Rectal smooth muscle tissue (tissue), 1 donor: ENCODE data around the gene WNK4.

Experiments
- H3K27ac ChIP-seq: one replicate; pipeline ENCODE4 v1.7.0; 2013; ENCODE audit warnings: low read depth, low read length, inconsistent platforms
- H3K27me3 ChIP-seq: one replicate; pipeline ENCODE4 v1.7.0; 2013; ENCODE audit warnings: low read length; ENCODE audit not compliant: control insufficient read depth, insufficient read depth
- H3K36me3 ChIP-seq: one replicate; pipeline ENCODE4 v1.7.0; 2013; ENCODE audit warnings: low read length; ENCODE audit not compliant: control insufficient read depth, insufficient read depth
- H3K4me1 ChIP-seq: one replicate; pipeline ENCODE4 v1.7.0; 2013; ENCODE audit warnings: low read length; ENCODE audit not compliant: control insufficient read depth, insufficient read depth
- H3K4me3 ChIP-seq: one replicate; pipeline ENCODE4 v1.7.0; 2013; ENCODE audit warnings: low read length
- H3K9ac ChIP-seq: one replicate; pipeline ENCODE4 v1.7.0; 2013; ENCODE audit warnings: low read length

Gene WNK4

GRCh38 chr17:42775534-42776098 lies 4.8 kb upstream of the WNK4 start:
- H3K27ac ChIP-seq = no peak overlapping the region
- no peaks in the 10 kb centered on the region for H3K27me3 ChIP-seq
- H3K9ac ChIP-seq = no peak overlapping the region
- peaks cover 19% of the 10 kb centered on the region for H3K36me3 ChIP-seq
- H3K4me1 ChIP-seq = peaks cover 4% of the 10 kb centered on the region
- no peak overlapping the region for H3K4me3 ChIP-seq

- H3K36me3 ChIP-seq = peaks cover 19% of the 10 kb centered on the region
- no peak overlapping the region for H3K9ac ChIP-seq
- peaks cover 16% of the 10 kb centered on the region for H3K27me3 ChIP-seq
- peaks cover 4% of the 10 kb centered on the region for H3K4me1 ChIP-seq
- no peak overlapping the region for H3K4me3 ChIP-seq
- no peak overlapping the region for H3K27ac ChIP-seq
These were observed 1.8 kb upstream of the WNK4 start for GRCh38 chr17:42778570-42778969.

GRCh38 chr17:42779304-42779935 lies 990 bp upstream of the WNK4 start:
- H3K36me3 ChIP-seq = peaks cover 19% of the 10 kb centered on the region
- H3K4me3 ChIP-seq = no peak overlapping the region
- peaks cover 25% of the 10 kb centered on the region for H3K27me3 ChIP-seq
- no peak overlapping the region for H3K9ac ChIP-seq
- H3K4me1 ChIP-seq = no peaks in the 10 kb centered on the region
- no peak overlapping the region for H3K27ac ChIP-seq

- Histone ChIP-seq H3K36me3 (peaks cover 14% of the 10 kb centered on the region), H3K27ac (no peak overlapping the region), H3K4me1 (no peaks in the 10 kb centered on the region), H3K9ac (peak overlapping the region; percentile 40), H3K27me3 (peaks cover 35% of the 10 kb centered on the region), H3K4me3 (peak overlapping the region; percentile 51)
These were observed 635 bp downstream of the WNK4 start for GRCh38 chr17:42780851-42781638.

- H3K36me3 ChIP-seq = peaks cover 13% of the 10 kb centered on the region
- no peaks in the 10 kb centered on the region for H3K4me1 ChIP-seq
- peak overlapping the region; percentile 24 for H3K9ac ChIP-seq
- H3K27me3 ChIP-seq = peaks cover 37% of the 10 kb centered on the region
- peak overlapping the region; percentile 51 for H3K4me3 ChIP-seq
- no peak overlapping the region for H3K27ac ChIP-seq
These were observed 1.3 kb downstream of the WNK4 start for GRCh38 chr17:42781639-42782165.

GRCh38 chr17:42782166-42783061 lies 2.0 kb downstream of the WNK4 start:
- H3K9ac ChIP-seq = no peak overlapping the region
- H3K4me3 ChIP-seq = peak overlapping the region; percentile 51
- H3K36me3 ChIP-seq = peaks cover 12% of the 10 kb centered on the region
- peaks cover 37% of the 10 kb centered on the region for H3K27me3 ChIP-seq
- no peaks in the 10 kb centered on the region for H3K4me1 ChIP-seq
- no peak overlapping the region for H3K27ac ChIP-seq

GRCh38 chr17:42783062-42783790 lies 2.8 kb downstream of the WNK4 start:
- H3K9ac ChIP-seq = no peak overlapping the region

GRCh38 chr17:42783791-42784138 lies 3.4 kb downstream of the WNK4 start:
- H3K4me3 ChIP-seq = no peak overlapping the region
- no peak overlapping the region for H3K9ac ChIP-seq
- H3K27ac ChIP-seq = no peak overlapping the region
- H3K36me3 ChIP-seq = peaks cover 6% of the 10 kb centered on the region
- no peaks in the 10 kb centered on the region for H3K4me1 ChIP-seq
- peaks cover 37% of the 10 kb centered on the region for H3K27me3 ChIP-seq

More at GRCh38 chr17:42783062-42783790, 2.8 kb downstream of the WNK4 start:
- Histone ChIP-seq H3K4me1 (no peaks in the 10 kb centered on the region), H3K4me3 (no peak overlapping the region), H3K27ac (no peak overlapping the region), H3K27me3 (peaks cover 37% of the 10 kb centered on the region), H3K36me3 (peaks cover 6% of the 10 kb centered on the region)

- Histone ChIP-seq H3K4me3 (no peak overlapping the region), H3K4me1 (no peaks in the 10 kb centered on the region), H3K36me3 (no peaks in the 10 kb centered on the region), H3K27me3 (peaks cover 37% of the 10 kb centered on the region), H3K27ac (no peak overlapping the region), H3K9ac (no peak overlapping the region)
These were observed 4.0 kb downstream of the WNK4 start for GRCh38 chr17:42784409-42784808.

- Histone ChIP-seq H3K4me3 (no peak overlapping the region), H3K36me3 (no peaks in the 10 kb centered on the region), H3K27me3 (peaks cover 37% of the 10 kb centered on the region), H3K4me1 (no peaks in the 10 kb centered on the region), H3K9ac (no peak overlapping the region), H3K27ac (no peak overlapping the region)
These were observed 4.6 kb downstream of the WNK4 start for GRCh38 chr17:42784811-42785592.

- H3K27me3 ChIP-seq = peaks cover 33% of the 10 kb centered on the region
- H3K4me3 ChIP-seq = no peak overlapping the region
These were observed 6.9 kb downstream of the WNK4 start for GRCh38 chr17:42787266-42787665.

More at GRCh38 chr17:42787266-42787665, 6.9 kb downstream of the WNK4 start:
- H3K9ac ChIP-seq = no peak overlapping the region
- no peaks in the 10 kb centered on the region for H3K36me3 ChIP-seq
- no peak overlapping the region for H3K27ac ChIP-seq
- H3K4me1 ChIP-seq = no peaks in the 10 kb centered on the region
